ENCODE measurements around the gene KRT7.

KRT7 gene

GRCh38 chr12:52271158-52271557 lies 38.1 kb downstream of the KRT7 start:
- TF ChIP-seq CTCF (conservative IDR thresholded peaks at IDR 0.05; ENCODE audit: low read length), result no peak
- H3K4me3 ChIP-seq (ENCODE audit: low read length), result no peak overlapping the region
- DNase-seq (ENCODE audit: low read depth), result peak; percentile 43

- H3K4me3 ChIP-seq (ENCODE audit: low read length), result no peak within 1 kb of the TSS
- no peak for DNase-seq (ENCODE audit: low read depth)
- no peak for TF ChIP-seq CTCF (conservative IDR thresholded peaks at IDR 0.05; ENCODE audit: low read length)
Observed at GRCh38 chr12:52274521-52275120, 41.6 kb downstream of the KRT7 start, which contains the start of gene KRT86. TSS of gene KRT86 (plus strand) at chr12:52274645. CDS start at chr12:52301917, 27,272 bp downstream.

GRCh38 chr12:52275686-52276085 lies 42.6 kb downstream of the KRT7 start:
- no peak for TF ChIP-seq CTCF (conservative IDR thresholded peaks at IDR 0.05; ENCODE audit: low read length)
- DNase-seq (ENCODE audit: low read depth), result no peak
- no peak overlapping the region for H3K4me3 ChIP-seq (ENCODE audit: low read length)

GRCh38 chr12:52277486-52278245 lies 44.6 kb downstream of the KRT7 start:
- H3K4me3 ChIP-seq (ENCODE audit: low read length), result no peak overlapping the region
- TF ChIP-seq CTCF (conservative IDR thresholded peaks at IDR 0.05; ENCODE audit: low read length), result no peak
- DNase-seq (ENCODE audit: low read depth), result no peak

GRCh38 chr12:52278575-52279421 lies 45.8 kb downstream of the KRT7 start:
- TF ChIP-seq CTCF (conservative IDR thresholded peaks at IDR 0.05; ENCODE audit: low read length), result peak; percentile 73
- peak; percentile 72 for DNase-seq (ENCODE audit: low read depth)

GRCh38 chr12:52279422-52280318 lies 46.6 kb downstream of the KRT7 start:
- TF ChIP-seq CTCF (conservative IDR thresholded peaks at IDR 0.05; ENCODE audit: low read length), result peak; percentile 12; the same call in 1 of the 2 replicates
- no peak overlapping the region for H3K4me3 ChIP-seq (ENCODE audit: low read length)
- DNase-seq (ENCODE audit: low read depth), result peak; percentile 53

More at GRCh38 chr12:52278575-52279421, 45.8 kb downstream of the KRT7 start:
- peak overlapping the region; percentile 47 for H3K4me3 ChIP-seq (ENCODE audit: low read length)
